HG03575 (cell line): ENCODE data around the gene IGSF21.

ENCODE experiments used
- ATAC-seq: cut with Tn5 transposase; IDR thresholded peaks from one replicate; pipeline ENCODE4 v1.9.1; 2021; ENCODE audit not compliant: unreplicated experiment, insufficient number of reproducible peaks, low FRiP score; ENCODE audit errors: extremely low read depth

IGSF21 gene

GRCh38 chr1:18396247-18396980 lies 288.8 kb downstream of the IGSF21 start:
- ATAC-seq: no peak

- no peak for ATAC-seq
These were observed 290.0 kb downstream of the IGSF21 start for GRCh38 chr1:18397641-18398040.

- no peak for ATAC-seq
These were observed 291.4 kb downstream of the IGSF21 start for GRCh38 chr1:18398791-18399530.

GRCh38 chr1:18400347-18401102 lies 292.9 kb downstream of the IGSF21 start:
- no peak for ATAC-seq

GRCh38 chr1:18401921-18402320 lies 294.3 kb downstream of the IGSF21 start:
- no peak for ATAC-seq

GRCh38 chr1:18404460-18404859 lies 296.9 kb downstream of the IGSF21 start:
- ATAC-seq: no peak

GRCh38 chr1:18407166-18408045 lies 299.8 kb downstream of the IGSF21 start:
- no peak for ATAC-seq

GRCh38 chr1:18408656-18409370 lies 301.2 kb downstream of the IGSF21 start:
- ATAC-seq: no peak

- ATAC-seq: no peak
These were observed 302.1 kb downstream of the IGSF21 start for GRCh38 chr1:18409609-18410237.

- no peak for ATAC-seq
These were observed 302.8 kb downstream of the IGSF21 start for GRCh38 chr1:18410407-18410806.

GRCh38 chr1:18411321-18411720 lies 303.7 kb downstream of the IGSF21 start:
- no peak for ATAC-seq

- no peak for ATAC-seq
These were observed 304.4 kb downstream of the IGSF21 start for GRCh38 chr1:18411820-18412641.

GRCh38 chr1:18412882-18413353 lies 305.3 kb downstream of the IGSF21 start:
- ATAC-seq: no peak

- no peak for ATAC-seq
These were observed 306.1 kb downstream of the IGSF21 start for GRCh38 chr1:18413541-18414305.

GRCh38 chr1:18414321-18414720 lies 306.7 kb downstream of the IGSF21 start:
- no peak for ATAC-seq

- no peak for ATAC-seq
These were observed 307.4 kb downstream of the IGSF21 start for GRCh38 chr1:18414872-18415447.
